Measurements from ENCODE around the gene TOX2. TPM values are rescaled to one million over a fixed set of nuclear protein-coding genes. Genes with fewer than 3 reads are reported as not detected.

TOX2 gene
- total RNA-seq, 4 donors from 2014 or later = 0.40 to 3.0 (median 1.6) TPM

DNA sequence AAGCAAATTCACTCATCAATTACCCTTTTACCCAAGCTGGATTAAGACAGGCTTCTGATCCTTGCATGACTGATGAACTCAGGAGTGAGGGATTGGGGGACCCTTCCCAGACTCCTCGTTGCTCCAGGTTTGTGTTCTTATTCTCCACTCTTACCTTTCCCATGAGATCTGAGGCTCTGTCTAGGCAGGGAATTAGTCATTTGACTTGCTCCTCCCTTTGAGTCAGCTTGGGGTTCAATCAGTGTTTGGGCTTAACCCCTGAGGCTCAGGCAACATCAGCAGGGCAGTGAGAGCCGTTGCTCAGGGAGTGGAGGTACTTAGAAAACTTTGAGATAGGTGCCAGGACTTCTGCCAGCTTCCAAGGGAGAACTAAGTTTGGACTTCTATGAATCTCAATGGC, 20.7 kb upstream of the TOX2 start:
- Histone ChIP-seq H3K27me3 (peaks cover 12% of the 10 kb centered on the region), H3K27ac (no peak overlapping the region), H3K4me3 (no peak overlapping the region), H3K36me3 (no peaks in the 10 kb centered on the region), H3K4me1 (no peaks in the 10 kb centered on the region), H3K9me3 (peaks cover 4% of the 10 kb centered on the region)
- no peak for DNase-seq (ENCODE audit: low spot score in 2 of 2)
- TF ChIP-seq, protein P1, sequence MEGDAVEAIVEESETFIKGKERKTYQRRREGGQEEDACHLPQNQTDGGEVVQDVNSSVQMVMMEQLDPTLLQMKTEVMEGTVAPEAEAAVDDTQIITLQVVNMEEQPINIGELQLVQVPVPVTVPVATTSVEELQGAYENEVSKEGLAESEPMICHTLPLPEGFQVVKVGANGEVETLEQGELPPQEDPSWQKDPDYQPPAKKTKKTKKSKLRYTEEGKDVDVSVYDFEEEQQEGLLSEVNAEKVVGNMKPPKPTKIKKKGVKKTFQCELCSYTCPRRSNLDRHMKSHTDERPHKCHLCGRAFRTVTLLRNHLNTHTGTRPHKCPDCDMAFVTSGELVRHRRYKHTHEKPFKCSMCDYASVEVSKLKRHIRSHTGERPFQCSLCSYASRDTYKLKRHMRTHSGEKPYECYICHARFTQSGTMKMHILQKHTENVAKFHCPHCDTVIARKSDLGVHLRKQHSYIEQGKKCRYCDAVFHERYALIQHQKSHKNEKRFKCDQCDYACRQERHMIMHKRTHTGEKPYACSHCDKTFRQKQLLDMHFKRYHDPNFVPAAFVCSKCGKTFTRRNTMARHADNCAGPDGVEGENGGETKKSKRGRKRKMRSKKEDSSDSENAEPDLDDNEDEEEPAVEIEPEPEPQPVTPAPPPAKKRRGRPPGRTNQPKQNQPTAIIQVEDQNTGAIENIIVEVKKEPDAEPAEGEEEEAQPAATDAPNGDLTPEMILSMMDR (IDR thresholded peaks at IDR 0.05) = no peak
- TF ChIP-seq POLR2AphosphoS5 (IDR thresholded peaks at IDR 0.05) = no peak
- no peak for TF ChIP-seq POLR2A (IDR thresholded peaks at IDR 0.05)
- no peak for TF ChIP-seq EP300 (IDR thresholded peaks at IDR 0.05)
- WGBS = 39% methylated on average over 2 of the region's 2 CpGs

DNA sequence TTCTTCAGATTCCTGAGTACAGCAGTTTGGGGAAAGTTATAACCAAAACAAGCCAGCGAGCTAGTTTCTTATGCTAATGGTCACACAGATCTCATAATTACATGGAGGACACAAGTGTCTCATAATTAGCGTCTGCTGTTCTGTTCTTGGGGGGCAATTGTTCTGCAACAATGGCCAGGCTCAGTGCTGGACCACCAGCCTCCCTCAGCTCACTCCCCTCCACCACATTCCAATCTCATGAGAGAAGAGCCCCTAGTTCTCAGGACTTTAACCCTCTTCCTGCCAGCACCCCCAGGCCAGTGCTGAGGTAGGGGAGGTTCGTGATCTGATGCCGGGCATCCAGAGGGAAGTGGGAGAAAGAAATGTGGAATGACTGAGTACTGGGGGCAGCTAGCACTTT, 20.2 kb upstream of the TOX2 start:
- TF ChIP-seq POLR2A (IDR thresholded peaks at IDR 0.05) = no peak
- TF ChIP-seq, protein P1 (IDR thresholded peaks at IDR 0.05) = no peak
- TF ChIP-seq POLR2AphosphoS5 (IDR thresholded peaks at IDR 0.05) = no peak
- no peak for TF ChIP-seq EP300 (IDR thresholded peaks at IDR 0.05)
- 13% methylated on average over 4 of the region's 4 CpGs for WGBS
- Histone ChIP-seq H3K9me3 (peaks cover 4% of the 10 kb centered on the region), H3K27ac (no peak overlapping the region), H3K4me3 (no peak overlapping the region), H3K27me3 (peaks cover 15% of the 10 kb centered on the region), H3K36me3 (no peaks in the 10 kb centered on the region), H3K4me1 (no peaks in the 10 kb centered on the region)
- DNase-seq (ENCODE audit: low spot score in 2 of 2) = no peak

DNA sequence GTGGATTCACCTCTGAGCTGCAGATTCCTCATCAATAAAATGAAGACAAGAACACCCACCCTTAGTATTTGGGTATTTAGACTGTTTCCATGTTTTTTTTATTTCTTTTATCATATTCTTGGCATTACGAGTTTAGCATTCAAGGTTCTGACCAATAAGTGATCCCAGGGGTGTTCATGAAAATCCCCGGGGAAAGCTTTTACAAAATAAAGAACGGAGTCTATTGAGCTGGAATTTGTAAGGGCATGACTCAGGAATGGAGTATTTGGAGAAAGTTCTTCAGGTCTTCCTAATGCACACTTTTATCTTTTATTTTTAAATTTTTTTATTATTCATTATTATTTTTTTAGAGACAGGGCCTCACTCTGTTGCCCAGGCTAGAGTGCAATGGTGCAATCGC, 19.4 kb upstream of the TOX2 start:
- WGBS = 81% methylated on average over 4 of the region's 4 CpGs
- Histone ChIP-seq H3K27me3 (peaks cover 17% of the 10 kb centered on the region), H3K27ac (no peak overlapping the region), H3K4me1 (no peaks in the 10 kb centered on the region), H3K4me3 (no peak overlapping the region), H3K36me3 (no peaks in the 10 kb centered on the region), H3K9me3 (peaks cover 3% of the 10 kb centered on the region)
- DNase-seq (ENCODE audit: low spot score in 2 of 2) = no peak
- TF ChIP-seq POLR2AphosphoS5 (IDR thresholded peaks at IDR 0.05) = no peak

- H3K27ac ChIP-seq = no peak overlapping the region
- DNase-seq (ENCODE audit: low spot score in 2 of 2) = no peak
These were observed 15.2 kb upstream of the TOX2 start for GRCh38 chr20:43899274-43900120.

DNA sequence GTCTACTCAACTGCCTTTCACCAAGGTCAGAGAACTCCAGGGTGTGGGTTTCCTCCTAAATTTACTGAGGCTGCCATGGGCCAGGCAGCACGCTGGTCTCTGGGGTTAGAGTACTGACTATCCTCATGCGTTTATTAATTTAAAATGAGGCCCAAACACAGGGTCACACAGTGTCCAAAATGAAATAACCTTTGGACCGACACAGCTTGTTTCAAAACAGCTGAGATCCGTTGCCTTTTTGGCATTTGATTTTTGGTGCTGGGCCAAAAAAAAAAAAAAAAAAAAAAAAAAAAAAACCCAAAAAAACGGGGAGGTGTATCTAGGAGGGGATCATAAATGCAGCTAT, 14.6 kb upstream of the TOX2 start:
- WGBS = 16% methylated on average over 5 of the region's 5 CpGs
- Histone ChIP-seq H3K4me3 (no peak overlapping the region), H3K36me3 (no peaks in the 10 kb centered on the region), H3K27ac (no peak overlapping the region), H3K9me3 (no peaks in the 10 kb centered on the region), H3K27me3 (peaks cover 5% of the 10 kb centered on the region), H3K4me1 (no peaks in the 10 kb centered on the region)
- DNase-seq (ENCODE audit: low spot score in 2 of 2) = no peak
- TF ChIP-seq, protein P1 (IDR thresholded peaks at IDR 0.05) = no peak
- TF ChIP-seq POLR2AphosphoS5 (IDR thresholded peaks at IDR 0.05) (no peak), EP300 (IDR thresholded peaks at IDR 0.05) (no peak), POLR2A (IDR thresholded peaks at IDR 0.05) (no peak)

More at GRCh38 chr20:43899274-43900120, 15.2 kb upstream of the TOX2 start:
- no peaks in the 10 kb centered on the region for H3K4me1 ChIP-seq
- H3K27me3 ChIP-seq = peaks cover 10% of the 10 kb centered on the region
- H3K9me3 ChIP-seq = no peaks in the 10 kb centered on the region
- H3K4me3 ChIP-seq = no peak overlapping the region
- 43% methylated on average over 10 of the region's 10 CpGs for whole genome bisulfite sequencing
- no peaks in the 10 kb centered on the region for H3K36me3 ChIP-seq
- TF ChIP-seq, protein P1 (IDR thresholded peaks at IDR 0.05) = no peak
- TF ChIP-seq POLR2AphosphoS5 (IDR thresholded peaks at IDR 0.05) = no peak
- no peak for TF ChIP-seq EP300 (IDR thresholded peaks at IDR 0.05)
- TF ChIP-seq POLR2A (IDR thresholded peaks at IDR 0.05) = no peak
